Inflammatory macrophage treated with lipopolysaccharide for 1 hour (primary cell): ENCODE results near the gene MAN1C1.
A peak's percentile ranks its signal among the peaks of the same experiment; 100 is the strongest.

Experiments used
- DNase-seq, 2 donors: peaks; one replicate each; pipeline ENCODE4 v3.0.0-alpha.2; 2020 to 2022

The MAN1C1 gene

DNA sequence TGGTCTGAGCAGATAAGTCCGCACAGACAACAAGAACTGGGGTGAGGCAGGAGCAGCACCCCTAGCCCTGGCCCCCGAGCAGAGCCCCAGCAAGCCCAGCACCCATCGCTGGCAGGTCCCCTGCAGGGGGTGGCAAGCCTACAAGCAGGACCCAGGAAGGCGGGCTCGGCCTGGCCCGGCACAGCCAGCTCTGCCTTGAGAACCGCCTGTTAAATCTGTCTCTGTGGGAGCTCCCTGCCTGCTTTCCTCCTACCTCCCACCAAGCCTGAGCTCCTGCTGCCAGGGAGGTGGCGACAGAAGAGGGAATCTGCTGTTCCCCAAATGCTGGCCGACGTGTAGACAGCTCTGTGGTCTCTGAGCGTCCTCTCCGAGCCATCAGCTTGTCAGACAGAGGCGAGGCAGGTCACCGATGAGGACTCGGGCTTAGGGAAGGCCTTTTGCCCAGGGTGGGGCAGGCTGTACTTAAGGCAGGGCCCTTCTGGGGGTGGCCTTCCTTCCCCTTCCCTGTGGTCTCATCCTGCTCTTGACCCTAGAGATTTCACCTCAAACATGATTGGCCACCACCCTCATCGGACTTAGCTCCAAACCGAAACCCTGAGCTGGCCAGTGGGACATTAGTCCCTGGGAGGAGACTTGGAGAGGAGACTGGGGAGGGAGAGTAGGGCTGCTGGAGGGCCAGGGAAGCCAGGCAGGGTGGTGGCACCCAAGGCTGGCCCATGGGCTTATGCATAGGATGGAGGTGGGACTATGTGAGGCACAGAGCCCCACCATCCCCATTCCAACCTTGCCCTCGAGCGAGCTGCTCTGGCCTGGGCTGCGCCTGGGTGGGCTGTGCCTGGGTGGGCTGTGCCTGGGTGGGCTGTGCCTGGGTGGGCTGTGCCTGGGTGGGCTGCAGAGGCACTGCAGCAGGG lies 191.1 kb downstream of the MAN1C1 start:
- DNase-seq, result no peak

DNA sequence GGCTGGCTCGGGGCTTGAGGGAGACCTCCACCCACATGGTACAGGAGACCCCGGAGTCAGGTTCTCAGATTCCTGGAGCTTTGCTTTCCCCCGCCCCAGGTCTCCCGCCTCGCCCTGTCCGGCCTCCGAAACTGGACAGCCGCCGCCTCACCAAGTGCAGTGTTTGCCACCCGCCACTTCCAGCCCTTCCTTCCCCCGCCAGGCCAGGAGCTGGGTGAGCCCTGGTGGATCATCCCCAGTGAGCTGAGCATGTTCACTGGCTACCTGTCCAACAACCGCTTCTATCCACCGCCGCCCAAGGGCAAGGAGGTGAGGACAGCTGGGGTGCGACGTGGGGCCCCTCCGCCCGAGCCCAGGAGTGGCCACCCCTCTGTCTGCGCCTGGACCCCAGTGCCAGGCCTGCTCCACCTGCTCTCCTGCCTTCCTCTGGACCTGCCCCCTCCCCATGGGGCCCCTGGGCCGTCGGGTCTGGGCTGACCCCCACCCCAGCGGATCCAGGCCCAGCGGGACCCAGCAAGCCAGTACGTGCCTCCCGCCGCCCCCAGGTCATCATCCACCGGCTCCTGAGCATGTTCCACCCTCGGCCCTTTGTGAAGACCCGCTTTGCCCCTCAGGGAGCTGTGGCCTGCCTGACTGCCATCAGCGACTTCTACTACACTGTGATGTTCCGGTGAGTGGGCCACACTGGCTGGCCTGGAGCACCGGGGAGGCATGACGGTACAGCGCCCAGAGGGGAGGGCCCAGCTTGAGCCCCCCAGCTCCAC lies 192.1 kb downstream of the MAN1C1 start:
- no peak for DNase-seq

DNA sequence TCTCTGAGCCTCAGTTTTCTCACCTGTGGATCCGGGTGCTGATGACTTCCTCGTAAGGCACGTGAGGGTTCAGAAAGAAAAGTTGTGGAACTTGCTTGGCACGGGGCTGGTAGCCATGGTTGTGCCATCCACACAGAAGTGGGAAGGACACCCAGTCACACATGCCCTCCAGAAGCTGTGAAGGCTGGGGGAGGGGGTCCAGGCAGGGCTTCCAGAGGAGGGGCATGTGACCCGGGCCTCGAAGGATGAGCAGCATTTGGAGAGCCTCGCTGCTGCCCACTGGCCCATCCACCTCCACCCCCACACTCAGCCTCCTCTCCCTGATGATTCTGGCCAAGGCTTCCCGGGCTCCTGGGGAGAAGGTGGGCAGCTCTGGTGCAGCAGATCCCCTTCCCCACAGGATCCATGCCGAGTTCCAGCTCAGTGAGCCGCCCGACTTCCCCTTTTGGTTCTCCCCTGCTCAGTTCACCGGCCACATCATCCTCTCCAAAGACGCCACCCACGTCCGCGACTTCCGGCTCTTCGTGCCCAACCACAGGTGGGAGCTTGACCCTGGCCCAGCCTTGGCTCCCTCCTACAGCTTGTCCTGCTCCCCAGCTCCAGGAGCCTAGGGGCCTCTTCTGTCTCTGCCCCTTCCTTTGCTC lies 192.8 kb downstream of the MAN1C1 start:
- peak; percentile 46 to 60 for DNase-seq

DNA sequence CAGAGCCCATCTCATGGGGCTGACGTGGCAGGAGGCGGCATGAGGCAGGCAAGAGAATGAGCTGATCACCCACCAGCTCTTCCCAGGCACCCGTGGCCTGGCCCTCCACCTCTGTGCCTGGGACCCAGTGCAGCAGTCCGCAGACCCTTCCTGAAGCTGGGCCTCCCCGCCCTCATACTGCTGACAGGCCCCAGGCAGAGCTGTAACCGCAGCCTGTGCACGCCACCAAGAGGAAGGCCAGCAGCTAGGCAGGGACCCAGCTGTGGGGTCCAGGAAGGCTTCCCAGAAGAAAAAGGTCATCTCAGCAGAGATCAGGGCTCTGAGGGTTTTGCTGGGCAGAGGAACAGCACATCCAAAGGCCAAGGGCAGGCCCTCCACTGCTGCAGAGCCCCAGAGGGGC lies 193.3 kb downstream of the MAN1C1 start:
- no peak for DNase-seq

DNA sequence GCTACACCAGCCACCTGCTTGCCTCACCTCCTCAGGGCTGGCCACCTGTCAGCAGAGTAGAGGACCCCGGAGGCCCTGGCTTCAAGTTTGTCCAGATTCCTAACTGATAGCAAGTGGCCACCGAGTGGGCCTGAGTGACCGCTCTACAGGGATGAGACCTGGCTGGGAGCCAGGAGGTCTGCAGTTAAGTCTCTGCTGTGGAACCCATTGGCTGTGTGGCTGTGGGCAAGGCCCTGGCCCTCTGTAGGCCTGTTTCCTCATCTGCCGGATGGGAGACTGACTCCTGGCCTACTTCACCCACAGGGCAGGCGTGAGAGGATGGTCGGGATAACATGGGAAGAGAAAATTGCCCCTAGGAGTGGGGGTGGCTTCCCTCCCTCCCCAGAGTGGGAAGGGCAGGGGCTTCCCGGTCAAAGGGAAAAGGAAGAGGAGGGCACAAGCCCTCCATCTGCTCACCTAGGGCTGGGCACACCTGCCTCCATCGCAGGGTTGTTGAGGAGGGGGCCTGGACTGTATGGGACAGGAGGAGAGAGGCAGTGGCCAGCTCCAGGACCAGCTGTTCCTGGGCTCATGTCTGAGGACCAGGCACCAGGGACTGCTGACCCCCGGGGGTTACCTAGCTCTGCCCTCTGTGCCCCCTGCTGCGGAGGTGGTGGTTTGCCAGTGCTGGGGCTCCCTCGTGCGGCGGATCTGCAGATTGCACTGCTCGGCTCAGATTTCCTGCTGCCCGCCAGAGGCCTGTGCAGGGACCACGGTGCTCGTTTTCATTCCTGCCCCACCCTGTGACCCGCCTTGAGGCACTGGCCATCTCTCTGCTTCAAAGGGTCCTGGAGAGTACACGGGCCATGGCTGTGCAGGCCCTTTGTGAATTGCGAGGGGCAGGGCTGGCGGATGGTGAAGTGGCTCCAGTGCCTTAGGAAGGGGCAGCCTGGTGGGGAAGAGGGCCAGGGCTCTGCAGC lies 194.0 kb downstream of the MAN1C1 start:
- peak in 1 of 2 donors; percentile 85 for DNase-seq

DNA sequence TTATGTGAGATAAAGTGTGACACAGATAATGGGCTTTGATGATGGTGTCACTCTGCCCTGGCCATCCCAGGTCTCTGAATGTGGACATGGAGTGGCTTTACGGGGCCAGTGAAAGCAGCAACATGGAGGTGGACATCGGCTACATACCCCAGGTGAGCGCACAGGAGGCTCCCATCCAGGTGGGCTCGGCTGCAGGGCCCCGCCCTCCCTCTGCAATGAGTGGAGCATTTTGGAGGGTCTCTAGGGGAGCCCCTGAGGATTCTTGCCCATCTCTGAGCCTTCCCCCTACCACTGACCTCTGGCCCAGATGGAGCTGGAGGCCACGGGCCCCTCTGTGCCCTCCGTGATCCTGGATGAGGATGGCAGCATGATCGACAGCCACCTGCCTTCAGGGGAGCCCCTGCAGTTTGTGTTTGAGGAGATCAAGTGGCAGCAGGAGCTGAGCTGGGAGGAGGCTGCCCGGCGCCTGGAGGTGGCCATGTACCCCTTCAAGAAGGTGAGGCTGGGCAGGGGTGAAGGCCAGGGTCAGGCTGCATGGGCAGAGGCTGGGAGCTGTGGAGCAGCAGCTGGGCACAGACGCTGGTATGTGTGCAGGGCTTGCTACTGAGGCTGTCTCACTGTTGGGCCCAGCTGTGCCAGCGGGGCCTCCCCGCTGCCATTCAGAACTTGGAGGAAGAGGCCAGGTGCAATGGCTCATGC lies 194.9 kb downstream of the MAN1C1 start:
- DNase-seq, result no peak

DNA sequence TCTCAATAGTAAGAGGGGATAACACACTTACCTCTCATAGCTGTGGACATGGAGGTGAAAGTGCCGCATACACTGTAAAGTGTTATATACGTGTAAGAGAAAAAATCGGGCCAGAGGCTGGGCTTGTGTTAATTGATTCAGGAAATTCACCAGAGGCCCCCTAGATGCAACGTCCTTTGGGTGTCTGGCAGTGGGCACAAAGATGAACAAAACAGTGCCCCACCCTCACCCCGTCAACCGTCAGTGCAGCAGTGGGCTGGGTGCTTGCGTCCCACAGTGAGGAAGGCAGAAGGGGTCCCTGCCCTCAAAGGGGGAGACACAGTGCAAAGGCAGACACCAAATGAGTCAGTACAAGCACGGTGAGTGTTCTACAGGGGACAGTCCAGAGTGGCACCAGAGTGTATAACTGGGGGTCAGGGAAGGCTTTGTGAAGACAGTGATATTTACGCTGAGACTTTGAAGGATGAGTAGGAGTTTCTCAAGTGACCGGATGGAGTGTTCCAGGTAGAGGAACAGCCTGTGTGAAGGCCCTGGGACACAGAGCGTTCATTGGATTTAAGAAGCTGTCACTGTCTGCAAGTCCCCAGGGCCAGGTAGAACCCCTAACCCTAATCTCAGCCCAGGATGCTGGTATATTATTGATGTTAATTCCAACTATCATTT lies 196.6 kb downstream of the MAN1C1 start:
- DNase-seq, result no peak

DNA sequence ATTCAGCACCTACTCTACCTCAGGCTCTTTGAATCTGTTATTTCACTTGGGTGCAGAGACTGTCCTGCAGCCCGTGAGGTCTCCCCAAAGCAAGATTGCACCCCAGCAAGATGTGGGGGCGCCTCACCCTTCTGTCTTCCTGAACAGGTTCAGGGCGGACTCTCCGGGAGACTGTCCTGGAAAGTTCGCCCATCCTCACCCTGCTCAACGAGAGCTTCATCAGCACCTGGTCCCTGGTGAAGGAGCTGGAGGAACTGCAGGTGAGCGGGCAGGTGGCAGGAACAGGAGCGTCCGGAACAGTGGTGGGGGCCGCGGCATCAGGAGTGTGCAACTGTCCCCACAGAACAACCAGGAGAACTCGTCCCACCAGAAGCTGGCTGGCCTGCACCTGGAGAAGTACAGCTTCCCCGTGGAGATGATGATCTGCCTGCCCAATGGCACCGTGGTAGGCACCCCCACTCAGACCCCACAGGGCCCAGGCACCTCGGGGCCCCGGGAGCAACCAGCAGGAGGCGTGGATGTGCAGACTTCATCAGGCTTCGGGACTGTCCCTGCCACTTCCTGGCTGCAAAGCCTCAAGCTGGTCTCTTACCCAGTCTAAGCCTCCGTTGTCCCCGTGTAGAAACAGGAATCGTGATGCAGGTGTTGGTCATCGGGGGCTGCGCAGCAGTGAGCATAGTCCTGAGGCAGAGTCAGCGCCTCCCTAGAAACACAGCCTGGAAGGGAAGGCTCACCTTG lies 197.3 kb downstream of the MAN1C1 start:
- DNase-seq, result no peak

DNA sequence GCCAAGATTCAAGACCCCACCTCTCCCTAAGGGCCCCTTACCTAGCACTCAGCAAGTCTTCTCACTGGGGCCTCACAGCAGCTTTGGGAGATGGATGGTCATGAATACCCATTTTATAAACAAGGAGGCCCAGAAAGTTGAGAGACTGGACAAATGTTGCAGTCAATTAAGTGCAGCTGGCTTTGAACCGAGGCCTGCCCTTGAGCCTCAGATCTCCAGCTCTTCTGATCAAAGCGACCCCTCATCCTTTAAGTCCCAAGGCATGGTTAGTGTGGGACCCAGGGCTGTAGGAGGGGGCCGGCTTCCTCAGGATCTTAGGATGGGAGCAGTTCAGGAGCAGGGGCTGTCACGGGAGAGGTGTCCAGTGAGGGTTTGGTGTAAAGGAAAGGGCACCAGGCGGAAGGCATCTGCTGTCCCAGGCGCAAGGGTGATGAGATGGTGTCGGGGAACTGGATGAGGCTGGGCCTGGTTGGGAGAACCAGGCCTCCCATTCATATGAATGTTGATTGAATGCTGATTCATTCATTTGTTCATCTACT lies 198.0 kb downstream of the MAN1C1 start:
- no peak for DNase-seq

DNA sequence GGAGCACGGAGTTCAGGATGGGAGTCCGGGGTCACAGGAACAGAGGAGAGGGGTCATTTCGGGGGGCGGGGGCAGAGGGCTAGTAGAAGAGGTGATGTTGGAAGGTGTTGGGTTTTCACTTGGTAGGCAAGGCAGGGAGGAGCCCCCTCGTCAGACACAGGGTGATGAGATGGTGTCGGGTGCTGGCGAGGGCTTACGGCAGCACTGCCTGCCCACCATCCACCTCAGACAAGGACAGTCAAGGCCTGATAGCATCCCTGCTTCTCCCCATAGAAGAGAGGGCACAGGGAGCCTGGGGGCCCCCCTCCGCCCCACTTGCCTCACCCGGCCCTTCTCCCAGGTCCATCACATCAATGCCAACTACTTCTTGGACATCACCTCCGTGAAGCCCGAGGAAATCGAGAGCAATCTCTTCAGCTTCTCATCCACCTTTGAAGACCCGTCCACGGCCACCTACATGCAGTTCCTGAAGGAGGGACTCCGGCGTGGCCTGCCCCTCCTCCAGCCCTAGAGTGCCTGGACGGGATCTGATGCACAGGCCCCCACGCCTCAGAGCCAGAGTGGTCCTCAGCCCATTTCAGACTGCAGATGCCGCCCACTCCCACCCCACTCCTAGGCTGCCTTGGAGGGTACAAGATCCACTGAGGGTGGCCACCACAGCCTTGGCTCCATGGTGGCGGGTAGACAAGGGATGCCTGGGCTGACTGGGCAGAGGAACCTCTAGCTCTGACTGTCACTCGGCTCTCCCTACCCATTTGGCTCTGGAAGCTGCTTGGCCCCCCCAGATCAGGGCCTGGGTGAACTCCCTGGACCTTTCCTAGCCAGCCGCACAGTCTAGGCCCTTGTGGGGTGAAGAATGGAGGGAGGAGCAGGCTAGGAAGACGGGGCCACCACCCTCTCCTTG lies 198.9 kb downstream of the MAN1C1 start:
- no peak for DNase-seq

DNA sequence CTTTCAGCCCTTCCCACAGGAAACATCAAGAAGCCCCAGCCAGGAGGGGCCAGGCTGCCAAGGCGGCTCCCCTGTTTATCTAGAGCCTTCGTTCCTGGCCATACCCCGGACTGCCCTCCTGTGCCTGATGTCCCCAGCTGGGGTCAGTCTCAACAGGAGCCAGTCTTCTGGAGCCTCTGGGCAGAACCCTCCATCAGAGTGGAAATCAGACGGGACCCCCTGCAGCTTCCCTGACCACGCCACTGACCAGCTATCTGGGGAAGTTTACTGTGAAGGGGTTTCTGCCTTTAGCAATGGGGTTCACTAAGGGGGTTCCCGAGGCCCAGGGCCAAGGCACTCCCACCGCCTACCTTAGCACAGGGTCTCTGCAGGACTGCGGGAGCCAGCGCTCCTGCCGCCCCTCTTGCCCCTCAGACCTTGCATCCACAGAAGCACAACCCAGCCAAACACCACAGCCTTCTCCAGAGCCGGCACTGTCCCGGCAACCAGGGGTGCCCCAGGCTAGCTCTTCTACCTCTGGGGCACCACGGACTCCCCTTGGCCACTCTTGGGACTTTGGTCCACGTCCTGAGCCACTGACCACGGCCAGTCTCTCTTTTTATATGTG lies 199.6 kb downstream of the MAN1C1 start:
- no peak for DNase-seq

DNA sequence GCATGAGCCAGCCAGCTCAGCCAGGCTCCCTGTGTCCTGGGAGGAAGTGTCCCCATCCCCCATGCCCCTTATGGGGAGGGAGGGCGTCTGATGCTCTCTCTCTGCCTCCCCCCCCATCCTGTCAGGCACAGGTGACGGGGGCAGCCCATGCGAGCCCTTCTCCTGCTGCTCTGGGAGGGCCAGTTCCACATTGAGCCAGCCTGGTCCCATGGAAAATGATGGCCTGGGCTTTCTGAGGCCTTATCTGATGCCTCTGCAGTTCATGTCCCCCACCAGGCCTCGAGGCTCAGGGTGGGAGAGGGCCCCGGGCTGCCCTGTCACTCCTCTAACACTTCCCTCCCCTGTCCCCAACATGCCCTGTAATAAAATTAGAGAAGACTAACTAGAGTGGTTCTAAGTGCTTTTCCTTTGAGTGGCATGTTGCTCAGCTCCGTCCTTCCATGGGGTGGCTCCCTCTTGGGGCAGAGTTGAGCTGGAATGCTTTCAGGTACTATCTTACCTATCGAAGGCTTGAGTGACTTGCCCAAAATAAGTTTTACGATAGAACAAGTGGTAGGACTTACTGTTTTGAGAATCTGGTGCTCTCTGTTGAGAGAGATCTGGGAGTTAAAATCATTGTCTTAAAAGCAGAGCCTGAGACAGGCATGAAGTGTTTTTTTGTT lies 201.4 kb downstream of the MAN1C1 start:
- DNase-seq, result no peak

DNA sequence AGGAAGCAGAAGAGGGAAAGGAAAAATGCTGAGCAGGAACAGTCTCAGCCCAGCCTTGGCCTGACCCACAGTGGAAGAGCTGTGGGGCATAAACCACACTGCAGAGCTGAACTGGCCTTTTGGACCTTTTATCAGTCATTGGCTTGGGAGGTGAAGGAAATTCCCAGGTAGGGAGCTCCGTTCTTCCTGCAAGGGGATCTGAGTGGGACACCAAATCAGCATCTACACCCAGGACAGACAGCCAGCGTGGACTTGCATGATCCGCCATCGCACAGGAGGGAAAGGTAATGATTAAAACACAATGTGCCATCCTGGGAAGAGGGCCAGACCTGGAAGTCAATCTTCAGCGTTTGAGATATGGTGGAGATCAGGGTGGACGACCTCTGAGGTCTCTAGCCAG lies 202.0 kb downstream of the MAN1C1 start:
- DNase-seq, result no peak

DNA sequence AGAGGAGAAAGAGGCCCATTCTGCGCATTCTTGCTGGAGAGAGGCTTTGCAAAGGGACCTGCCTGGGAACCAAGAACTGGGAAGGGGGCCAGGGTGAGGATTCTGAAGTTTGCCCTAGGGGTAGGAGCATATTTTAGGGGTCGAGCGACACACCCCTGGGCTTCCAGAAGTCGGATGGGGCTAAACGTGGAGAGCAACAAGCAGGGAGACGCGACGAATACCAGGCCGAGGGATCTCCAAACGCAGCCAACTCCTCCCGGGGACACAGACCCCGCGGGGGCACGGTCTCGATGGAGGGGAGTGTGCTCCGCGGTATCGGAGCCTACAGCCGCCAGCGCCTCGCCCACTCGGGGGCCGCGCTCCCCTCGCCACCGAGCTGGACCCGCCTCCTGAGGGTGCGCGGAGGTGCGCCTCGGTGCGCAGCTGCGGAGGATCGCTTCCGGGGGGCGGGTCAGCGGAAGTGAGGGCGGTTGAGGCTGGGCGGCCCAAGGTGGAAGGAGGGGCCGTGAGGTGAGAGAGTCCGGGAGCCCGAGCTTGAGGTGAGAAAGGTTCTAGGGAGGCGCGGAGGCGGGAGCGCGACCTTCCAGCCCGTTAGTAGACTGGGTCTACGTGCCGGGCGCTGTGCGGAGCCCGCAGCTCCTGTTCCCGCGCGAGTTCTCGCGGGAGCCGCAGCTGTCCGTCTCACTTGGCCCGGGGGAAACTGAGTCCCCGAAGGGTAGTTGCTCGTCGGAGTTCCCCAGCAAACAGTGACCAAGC lies 203.1 kb downstream of the MAN1C1 start, which contains the start of gene MTFR1L:
MTFR1L (plus strand) TSS at position 464 of the 756 bp plus-strand sequence. CDS start 3,151 bp downstream, outside the sequence.
- DNase-seq, result peak; percentile 52 to 66

DNA sequence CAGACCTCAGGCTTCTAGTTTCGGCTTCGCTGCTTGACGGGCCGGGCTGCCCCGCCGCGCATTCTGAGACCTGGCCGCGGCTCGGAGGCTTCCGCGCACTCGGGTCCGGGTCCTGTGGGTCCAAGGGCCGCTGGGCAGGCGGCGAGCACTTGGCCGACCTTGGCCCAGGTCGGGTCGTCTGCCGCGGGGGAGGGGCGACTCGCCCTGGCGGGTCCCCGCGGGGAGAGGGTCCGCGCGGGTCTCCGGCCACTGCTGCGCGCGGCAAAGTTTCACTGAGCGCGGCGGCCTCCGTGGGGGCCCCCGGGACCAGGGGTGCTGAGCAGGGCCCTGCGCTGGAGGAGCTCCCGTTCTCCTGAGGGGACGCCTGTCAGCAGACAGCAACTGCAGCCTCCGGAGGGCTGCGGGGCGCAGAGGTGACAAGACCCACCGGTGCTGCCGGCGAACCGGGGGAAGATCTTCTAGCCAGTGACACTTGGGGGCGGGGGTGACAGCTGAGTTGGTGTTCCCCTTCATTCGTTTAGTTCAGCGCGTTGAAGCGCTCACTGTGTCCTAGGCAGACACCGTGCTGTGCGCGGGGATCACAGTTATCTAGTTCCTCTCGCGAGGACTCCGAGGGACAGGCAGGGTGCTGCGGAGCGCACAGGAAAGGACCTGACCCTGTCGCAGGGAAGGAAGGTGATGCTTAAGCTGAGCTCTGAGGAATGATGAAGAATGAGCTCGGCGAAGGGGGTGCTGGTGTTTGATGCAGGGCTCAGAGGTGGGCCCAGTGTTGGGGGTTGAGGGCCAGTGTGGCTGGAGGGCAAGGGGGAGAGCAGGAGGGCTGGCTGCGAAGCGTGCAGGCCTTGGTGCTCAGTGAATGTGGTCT lies 203.9 kb downstream of the MAN1C1 start:
- peak; percentile 49 to 61 for DNase-seq

DNA sequence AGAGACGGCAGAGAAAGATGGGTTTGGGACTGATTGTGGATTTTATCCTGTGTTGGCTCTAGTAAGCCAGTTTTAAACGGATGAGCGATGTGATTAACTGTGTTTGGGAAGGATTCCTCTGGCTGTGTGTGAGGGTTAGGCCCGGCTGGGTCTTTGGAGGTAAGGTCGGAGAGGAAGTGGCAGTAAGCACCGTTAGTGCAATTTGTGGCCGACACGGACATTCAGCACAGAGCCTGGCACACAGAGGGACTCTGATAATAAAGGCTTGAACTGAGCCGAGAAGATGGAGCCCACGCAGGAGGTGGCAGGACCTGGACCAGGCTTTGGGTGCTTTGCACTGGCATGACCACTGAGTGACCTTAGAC lies 204.5 kb downstream of the MAN1C1 start:
- no peak for DNase-seq
